ENCODE data around the gene BABAM2.

GRCh38 chr2:28134262-28134812 lies 243.8 kb downstream of the BABAM2 start:
- TF ChIP-seq CTCF (conservative IDR thresholded peaks at IDR 0.05) (no peak), EZH2 (IDR thresholded peaks at IDR 0.05; ENCODE audit: low read depth) (no peak)
